GM21786 (cell line): Measurements from ENCODE around the gene STAG2.

Experiments used
- ATAC-seq: cut with Tn5 transposase; IDR thresholded peaks from one replicate; pipeline ENCODE4 v1.9.1; 2021; ENCODE audit not compliant: unreplicated experiment

Gene STAG2

GRCh38 chrX:123973921-123974320 is 12.4 kb downstream of the STAG2 start:
- ATAC-seq = no peak

GRCh38 chrX:123975180-123975579 is 13.7 kb downstream of the STAG2 start:
- ATAC-seq = no peak

DNA sequence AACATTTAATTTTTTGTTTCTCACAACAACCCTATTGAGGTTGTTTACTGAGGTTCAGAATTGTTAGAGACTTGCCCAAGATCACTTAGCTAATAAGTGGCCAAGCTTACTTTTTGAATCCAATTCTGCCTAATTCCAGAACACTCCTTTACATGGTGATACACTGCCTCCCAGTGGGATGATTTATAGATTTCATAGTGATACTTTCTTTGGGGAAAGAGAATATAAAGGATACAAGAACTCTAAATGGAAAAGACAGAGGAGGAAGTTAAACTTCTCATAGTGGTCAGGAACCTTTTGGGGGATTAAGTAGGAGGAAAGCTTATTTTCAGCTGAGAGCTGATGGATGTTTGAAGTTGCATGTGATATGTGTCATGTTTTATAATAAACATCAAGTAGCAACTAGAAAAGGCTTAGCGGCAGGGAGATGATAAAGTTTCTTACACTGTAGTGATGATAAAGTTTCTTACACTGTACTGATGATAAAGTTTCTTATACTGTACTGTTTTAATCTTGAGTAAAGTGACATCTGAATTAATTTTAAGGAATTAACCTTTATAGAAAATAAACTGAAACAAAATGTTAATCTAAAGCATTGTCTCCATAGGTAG is 15.3 kb downstream of the STAG2 start:
- ATAC-seq = no peak

GRCh38 chrX:123983240-123983639 is 21.7 kb downstream of the STAG2 start:
- no peak for ATAC-seq

DNA sequence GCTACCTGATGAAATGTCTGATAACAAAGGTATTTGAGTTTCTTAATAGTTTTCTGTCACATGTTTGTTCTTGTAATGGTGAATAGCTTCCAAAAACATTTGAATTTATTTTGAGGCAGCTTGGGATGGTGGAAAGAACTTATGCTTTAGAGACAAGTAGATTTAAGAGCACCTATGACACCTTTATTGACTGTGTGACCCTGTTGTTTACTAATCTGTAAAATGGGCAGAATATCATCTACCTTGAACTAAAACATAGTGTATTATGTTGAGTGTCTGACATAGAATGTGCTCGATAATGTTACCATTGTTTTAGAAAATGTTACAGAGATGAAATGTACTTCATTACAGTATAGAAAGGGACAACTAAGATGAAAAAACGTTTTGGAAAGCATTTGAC is 24.9 kb downstream of the STAG2 start:
- ATAC-seq = no peak

GRCh38 chrX:123988423-123989111 is 27.1 kb downstream of the STAG2 start:
- no peak for ATAC-seq

GRCh38 chrX:123989235-123989634 is 27.7 kb downstream of the STAG2 start:
- ATAC-seq = no peak

- ATAC-seq = no peak
Measured at GRCh38 chrX:123990169-123990568, 28.7 kb downstream of the STAG2 start.

DNA sequence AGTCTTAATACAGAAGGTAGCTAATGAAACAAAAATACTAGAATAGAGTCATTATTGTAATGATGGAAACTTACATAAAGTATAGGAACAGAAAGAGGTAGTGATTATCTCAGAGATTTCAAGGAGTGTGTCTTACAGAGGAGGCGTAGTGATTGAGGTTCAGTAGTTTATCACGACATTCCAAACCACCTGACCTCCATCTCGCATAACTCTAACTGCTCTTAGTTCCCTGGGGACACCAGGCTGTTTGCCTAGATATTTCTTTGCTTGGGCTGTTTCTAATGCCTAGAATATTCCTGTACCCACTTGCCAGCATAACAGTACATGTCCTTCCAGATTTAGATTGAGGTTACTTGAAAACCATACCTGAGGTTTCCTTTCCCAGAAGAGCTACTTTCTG is 29.1 kb downstream of the STAG2 start:
- no peak for ATAC-seq

- ATAC-seq = no peak
Measured at GRCh38 chrX:123993326-123993725, 31.8 kb downstream of the STAG2 start.

GRCh38 chrX:123993904-123994635 is 32.6 kb downstream of the STAG2 start:
- no peak for ATAC-seq

- no peak for ATAC-seq
Measured at GRCh38 chrX:123994730-123995129, 33.2 kb downstream of the STAG2 start.

DNA sequence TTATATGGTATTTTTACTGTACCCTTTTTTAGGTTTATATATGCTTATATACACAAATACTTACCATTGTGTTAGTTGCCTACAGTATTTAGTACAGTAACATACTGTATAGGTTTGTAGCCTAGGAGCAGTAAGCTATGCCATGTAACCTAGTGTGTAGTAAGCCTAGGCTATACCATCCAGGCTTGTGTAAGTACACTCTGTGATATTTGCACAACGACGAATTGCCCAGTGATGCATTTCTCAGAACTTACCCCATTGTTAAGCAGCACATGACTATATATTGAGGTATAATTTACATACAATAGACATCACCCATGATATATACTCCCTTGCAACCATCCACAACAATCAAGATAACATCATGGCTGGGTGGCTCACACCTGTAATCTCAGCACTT is 40.1 kb downstream of the STAG2 start:
- ATAC-seq = no peak

DNA sequence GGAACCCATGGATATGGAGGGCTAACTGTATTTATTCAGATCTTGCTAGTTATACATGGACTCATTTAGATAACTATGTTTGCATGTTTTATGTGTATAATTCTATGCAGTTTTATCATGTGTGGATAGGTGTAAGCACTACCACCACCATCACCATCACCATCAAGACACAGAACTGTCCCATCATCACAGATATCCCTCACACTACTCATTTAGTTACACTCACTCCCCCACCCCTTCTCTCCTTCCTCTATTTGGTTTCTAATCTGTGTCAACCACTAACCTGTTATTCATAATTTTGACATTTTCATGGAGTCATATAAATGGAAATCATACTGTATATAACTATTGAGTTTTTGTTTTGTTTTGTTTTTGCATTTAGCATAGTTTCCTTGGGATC is 43.7 kb downstream of the STAG2 start:
- ATAC-seq = no peak

- peak; percentile 72 for ATAC-seq
Measured at GRCh38 chrX:124010157-124010556, 48.7 kb downstream of the STAG2 start.

- ATAC-seq = no peak
Measured at GRCh38 chrX:124010566-124010965, 49.1 kb downstream of the STAG2 start.

- ATAC-seq = no peak
Measured at GRCh38 chrX:124015721-124016120, 54.2 kb downstream of the STAG2 start.

- no peak for ATAC-seq
Measured at GRCh38 chrX:124016825-124017224, 55.3 kb downstream of the STAG2 start.

DNA sequence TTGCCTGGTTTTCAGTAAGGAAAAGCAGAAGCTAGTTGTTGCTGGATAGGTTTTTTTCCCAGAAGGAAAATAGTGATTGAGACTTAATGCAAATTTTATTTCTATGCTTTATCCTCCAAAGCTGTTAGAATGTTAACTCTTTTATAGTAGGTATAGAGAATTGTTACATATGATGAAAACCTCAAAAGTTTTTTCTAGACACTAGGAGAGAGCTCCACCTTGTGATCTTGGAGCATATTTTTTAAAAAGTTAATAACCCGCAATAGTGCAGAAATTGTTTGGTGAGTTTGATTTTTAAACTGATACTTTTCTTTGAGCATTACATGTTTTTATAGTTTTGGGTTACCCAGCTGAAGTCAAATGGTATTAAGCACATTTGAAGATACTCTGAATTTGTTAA is 56.5 kb downstream of the STAG2 start:
- ATAC-seq = no peak

GRCh38 chrX:124023838-124024238 is 62.3 kb downstream of the STAG2 start:
- peak; percentile 42 for ATAC-seq

DNA sequence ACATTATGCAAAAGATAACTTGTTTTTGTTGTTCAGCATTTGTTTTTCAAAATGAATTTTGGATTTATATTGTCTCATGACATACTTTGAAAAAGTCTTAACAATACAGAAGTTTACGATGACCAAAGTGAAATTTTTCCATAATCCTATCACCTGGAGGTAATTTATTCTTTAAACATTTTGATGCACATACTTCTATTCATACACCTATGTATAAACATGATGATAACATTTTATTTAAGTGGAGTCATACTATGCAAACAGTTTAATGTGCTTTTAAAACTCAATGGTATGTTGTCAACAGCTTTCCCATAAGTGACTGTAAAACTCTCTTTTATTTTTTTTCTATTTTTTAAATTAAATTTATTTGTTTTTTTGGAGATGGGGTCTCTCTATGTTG is 65.0 kb downstream of the STAG2 start:
- ATAC-seq = no peak

GRCh38 chrX:124028182-124028581 is 66.7 kb downstream of the STAG2 start:
- ATAC-seq = no peak
